ENCODE data around the gene SPEG. TPM values are rescaled to one million over a fixed set of nuclear protein-coding genes. Genes with fewer than 3 reads are reported as not detected.

The SPEG gene
- total RNA-seq, 1 experiment from 2014 or later: 23.3 TPM

- Mint-ChIP-seq H3K9me3 (ENCODE audit: unreplicated experiment) (no peaks in the 10 kb centered on the region), H3K4me1 (ENCODE audit: insufficient read depth, unreplicated experiment) (no peaks in the 10 kb centered on the region), H3K27ac (ENCODE audit: low read depth, unreplicated experiment) (no peak overlapping the region), H3K36me3 (ENCODE audit: insufficient read depth, unreplicated experiment) (peaks cover 4% of the 10 kb centered on the region), H3K4me3 (ENCODE audit: unreplicated experiment) (no peak overlapping the region), H3K27me3 (ENCODE audit: insufficient read depth, unreplicated experiment) (no peaks in the 10 kb centered on the region)
- intact Hi-C loops (cut with micrococcal nuclease): no loop called here
- POLR2A ChIA-PET: interaction anchor here (0.5 to 0.6 kb wide), 2 partner anchors 38 to 122 kb away, joined by 3 to 4 read pairs; no protein-coding TSS in a partner anchor
- TF ChIP-seq, protein P1, sequence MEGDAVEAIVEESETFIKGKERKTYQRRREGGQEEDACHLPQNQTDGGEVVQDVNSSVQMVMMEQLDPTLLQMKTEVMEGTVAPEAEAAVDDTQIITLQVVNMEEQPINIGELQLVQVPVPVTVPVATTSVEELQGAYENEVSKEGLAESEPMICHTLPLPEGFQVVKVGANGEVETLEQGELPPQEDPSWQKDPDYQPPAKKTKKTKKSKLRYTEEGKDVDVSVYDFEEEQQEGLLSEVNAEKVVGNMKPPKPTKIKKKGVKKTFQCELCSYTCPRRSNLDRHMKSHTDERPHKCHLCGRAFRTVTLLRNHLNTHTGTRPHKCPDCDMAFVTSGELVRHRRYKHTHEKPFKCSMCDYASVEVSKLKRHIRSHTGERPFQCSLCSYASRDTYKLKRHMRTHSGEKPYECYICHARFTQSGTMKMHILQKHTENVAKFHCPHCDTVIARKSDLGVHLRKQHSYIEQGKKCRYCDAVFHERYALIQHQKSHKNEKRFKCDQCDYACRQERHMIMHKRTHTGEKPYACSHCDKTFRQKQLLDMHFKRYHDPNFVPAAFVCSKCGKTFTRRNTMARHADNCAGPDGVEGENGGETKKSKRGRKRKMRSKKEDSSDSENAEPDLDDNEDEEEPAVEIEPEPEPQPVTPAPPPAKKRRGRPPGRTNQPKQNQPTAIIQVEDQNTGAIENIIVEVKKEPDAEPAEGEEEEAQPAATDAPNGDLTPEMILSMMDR (IDR thresholded peaks at IDR 0.05; ENCODE audit: unreplicated experiment): no peak
- CTCF ChIA-PET: interaction anchor here (0.5 to 2.1 kb wide), 5 partner anchors 15 to 88 kb away, joined by 3 to 8 read pairs (median 3); no protein-coding TSS in a partner anchor
- BruUV-seq (replicated peaks): no TSS peak
- DNase-seq (ENCODE audit: unreplicated experiment): no peak
These were observed 56.8 kb downstream of the SPEG start for GRCh38 chr2:219491278-219491963.

DNA sequence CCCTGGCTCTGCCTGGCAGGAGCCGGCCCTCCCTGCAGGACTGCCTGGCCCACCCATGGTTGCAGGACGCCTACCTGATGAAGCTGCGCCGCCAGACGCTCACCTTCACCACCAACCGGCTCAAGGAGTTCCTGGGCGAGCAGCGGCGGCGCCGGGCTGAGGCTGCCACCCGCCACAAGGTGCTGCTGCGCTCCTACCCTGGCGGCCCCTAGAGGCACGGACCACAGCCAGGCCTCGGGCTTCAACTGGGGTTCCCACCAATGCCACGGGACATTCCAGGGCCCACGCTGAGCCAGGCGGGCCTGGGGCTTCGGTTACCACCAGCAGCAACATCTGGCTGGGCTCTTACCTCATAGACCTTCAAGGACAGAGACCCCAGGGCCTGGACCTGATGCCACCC is 57.9 kb downstream of the SPEG start:
- CTCF ChIA-PET: interaction anchor here (2.1 kb wide), 1 partner anchor 16 kb away, joined by 8 read pairs; no protein-coding TSS in a partner anchor
- peaks cover 4% of the 10 kb centered on the region for H3K36me3 Mint-ChIP-seq (ENCODE audit: insufficient read depth, unreplicated experiment)
- DNase-seq (ENCODE audit: unreplicated experiment): no peak
- no peaks in the 10 kb centered on the region for H3K4me1 Mint-ChIP-seq (ENCODE audit: insufficient read depth, unreplicated experiment)
- H3K27me3 Mint-ChIP-seq (ENCODE audit: insufficient read depth, unreplicated experiment): no peaks in the 10 kb centered on the region
- BruUV-seq (replicated peaks): no TSS peak
- no peak overlapping the region for H3K4me3 Mint-ChIP-seq (ENCODE audit: unreplicated experiment)
- H3K9me3 Mint-ChIP-seq (ENCODE audit: unreplicated experiment): no peaks in the 10 kb centered on the region
- peak overlapping the region; percentile 42 for H3K27ac Mint-ChIP-seq (ENCODE audit: low read depth, unreplicated experiment)
- intact Hi-C loops (cut with micrococcal nuclease): no loop called here
- TF ChIP-seq, protein P1 (IDR thresholded peaks at IDR 0.05; ENCODE audit: unreplicated experiment): no peak
- POLR2A ChIA-PET: no interaction called here

- intact Hi-C loops (cut with micrococcal nuclease): no loop called here
- H3K27me3 Mint-ChIP-seq (ENCODE audit: insufficient read depth, unreplicated experiment): no peaks in the 10 kb centered on the region
- POLR2A ChIA-PET: no interaction called here
- no TSS peak for BruUV-seq (replicated peaks)
- H3K9me3 Mint-ChIP-seq (ENCODE audit: unreplicated experiment): no peaks in the 10 kb centered on the region
- no peak for DNase-seq (ENCODE audit: unreplicated experiment)
- H3K36me3 Mint-ChIP-seq (ENCODE audit: insufficient read depth, unreplicated experiment): peaks cover 4% of the 10 kb centered on the region
- H3K4me1 Mint-ChIP-seq (ENCODE audit: insufficient read depth, unreplicated experiment): peaks cover under 1% of the 10 kb centered on the region
- H3K27ac Mint-ChIP-seq (ENCODE audit: low read depth, unreplicated experiment): peak overlapping the region; percentile 42
- H3K4me3 Mint-ChIP-seq (ENCODE audit: unreplicated experiment): no peak overlapping the region
- TF ChIP-seq, protein P1 (IDR thresholded peaks at IDR 0.05; ENCODE audit: unreplicated experiment): no peak
- CTCF ChIA-PET: interaction anchor here (3.0 kb wide), 1 partner anchor 37 kb away, joined by 22 read pairs; no protein-coding TSS in a partner anchor
These were observed 58.4 kb downstream of the SPEG start for GRCh38 chr2:219493086-219493485.

DNA sequence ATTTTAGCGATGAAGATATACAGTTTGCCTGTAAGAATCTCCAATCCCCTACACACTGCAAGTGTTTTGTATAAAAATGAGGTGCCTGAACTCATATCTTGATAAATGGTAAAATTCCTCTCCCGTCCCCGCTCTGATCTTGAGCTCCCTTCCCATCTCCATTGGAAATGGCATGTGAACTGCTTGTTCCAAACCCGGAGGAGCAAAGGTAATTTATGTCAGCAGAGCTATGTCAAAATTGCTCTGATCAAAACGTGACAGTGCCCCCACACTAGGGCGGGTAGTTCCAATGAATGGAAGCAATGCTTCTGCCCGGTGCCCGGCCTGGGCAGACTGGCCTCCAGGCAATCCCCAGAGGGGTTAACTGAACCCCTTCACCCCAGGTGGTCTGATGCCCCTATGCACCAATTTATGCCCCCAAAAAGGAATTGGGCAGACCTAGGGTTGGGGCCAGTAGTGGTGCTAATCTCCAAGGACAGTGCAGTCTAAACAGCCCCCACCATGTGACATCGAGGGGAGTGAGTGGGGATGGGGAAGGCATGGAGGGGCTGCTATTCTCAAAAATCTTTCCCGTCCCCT is 60.4 kb downstream of the SPEG start:
- peaks cover 16% of the 10 kb centered on the region for H3K4me1 Mint-ChIP-seq (ENCODE audit: insufficient read depth, unreplicated experiment)
- BruUV-seq (replicated peaks): no TSS peak
- DNase-seq (ENCODE audit: unreplicated experiment): no peak
- no peak overlapping the region for H3K27ac Mint-ChIP-seq (ENCODE audit: low read depth, unreplicated experiment)
- intact Hi-C loops (cut with micrococcal nuclease): no loop called here
- ChIA-PET CTCF (interaction anchor here (0.6 to 3.7 kb wide), 22 partner anchors 9 to 422 kb away, joined by 3 to 22 read pairs (median 4); no protein-coding TSS in a partner anchor), POLR2A (interaction anchor here (1.3 to 1.6 kb wide), 3 partner anchors 21 to 35 kb away, joined by 3 to 4 read pairs (median 3); no protein-coding TSS in a partner anchor)
- H3K36me3 Mint-ChIP-seq (ENCODE audit: insufficient read depth, unreplicated experiment): peaks cover 4% of the 10 kb centered on the region
- TF ChIP-seq, protein P1 (IDR thresholded peaks at IDR 0.05; ENCODE audit: unreplicated experiment): no peak
- H3K4me3 Mint-ChIP-seq (ENCODE audit: unreplicated experiment): no peak overlapping the region
- no peaks in the 10 kb centered on the region for H3K9me3 Mint-ChIP-seq (ENCODE audit: unreplicated experiment)
- no peaks in the 10 kb centered on the region for H3K27me3 Mint-ChIP-seq (ENCODE audit: insufficient read depth, unreplicated experiment)

Measured in MCF 10A (cell line).